Measurements from ENCODE around the gene HLA-F.
A peak's percentile ranks its signal among the peaks of the same experiment; 100 is the strongest.

HLA-F gene

DNA sequence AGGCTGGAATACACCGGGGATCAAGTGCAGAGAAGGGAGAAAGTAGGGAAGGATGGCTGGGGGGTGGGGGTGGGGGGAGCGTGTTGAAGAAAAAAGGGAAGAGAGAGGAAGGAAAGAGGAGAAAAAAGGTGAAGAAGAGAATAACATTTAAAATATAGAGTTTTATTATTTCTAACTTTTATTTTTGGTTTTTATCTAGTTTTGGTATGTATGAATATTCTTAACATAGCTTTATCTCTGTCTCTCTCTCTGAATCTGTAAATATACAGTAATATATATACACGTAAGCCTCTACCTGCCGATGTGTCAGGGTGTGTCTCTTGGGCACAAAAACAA lies 30.0 kb downstream of the HLA-F start:
- no peaks in the 10 kb centered on the region for H3K9me3 ChIP-seq (ENCODE audit: insufficient read depth, low read length, severe bottlenecking)
- H4K20me1 ChIP-seq (ENCODE audit: insufficient read depth, low read length) = no peaks in the 10 kb centered on the region
- no peak for ATAC-seq (ENCODE audit: insufficient read depth, low read depth)
- DNase-seq = no peak
- H3K27ac ChIP-seq (ENCODE audit: low read length) = no peak overlapping the region
- H3K4me3 ChIP-seq (ENCODE audit: low read depth in 1 of 2, low read length in 2 of 2) = peak overlapping the region in 1 of 2 experiments; percentile 65; a peak in 2 of 4 replicates
- H2AFZ ChIP-seq (ENCODE audit: low read depth, low read length) = no peak overlapping the region
- peaks cover 20% of the 10 kb centered on the region for H3K4me1 ChIP-seq (ENCODE audit: insufficient read depth, low read length)
- TF ChIP-seq, protein P1, sequence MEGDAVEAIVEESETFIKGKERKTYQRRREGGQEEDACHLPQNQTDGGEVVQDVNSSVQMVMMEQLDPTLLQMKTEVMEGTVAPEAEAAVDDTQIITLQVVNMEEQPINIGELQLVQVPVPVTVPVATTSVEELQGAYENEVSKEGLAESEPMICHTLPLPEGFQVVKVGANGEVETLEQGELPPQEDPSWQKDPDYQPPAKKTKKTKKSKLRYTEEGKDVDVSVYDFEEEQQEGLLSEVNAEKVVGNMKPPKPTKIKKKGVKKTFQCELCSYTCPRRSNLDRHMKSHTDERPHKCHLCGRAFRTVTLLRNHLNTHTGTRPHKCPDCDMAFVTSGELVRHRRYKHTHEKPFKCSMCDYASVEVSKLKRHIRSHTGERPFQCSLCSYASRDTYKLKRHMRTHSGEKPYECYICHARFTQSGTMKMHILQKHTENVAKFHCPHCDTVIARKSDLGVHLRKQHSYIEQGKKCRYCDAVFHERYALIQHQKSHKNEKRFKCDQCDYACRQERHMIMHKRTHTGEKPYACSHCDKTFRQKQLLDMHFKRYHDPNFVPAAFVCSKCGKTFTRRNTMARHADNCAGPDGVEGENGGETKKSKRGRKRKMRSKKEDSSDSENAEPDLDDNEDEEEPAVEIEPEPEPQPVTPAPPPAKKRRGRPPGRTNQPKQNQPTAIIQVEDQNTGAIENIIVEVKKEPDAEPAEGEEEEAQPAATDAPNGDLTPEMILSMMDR (IDR thresholded peaks at IDR 0.05; ENCODE audit: borderline replicate concordance, extremely low read depth, low read length, poor library complexity, severe bottlenecking) = no peak
- no peak for TF ChIP-seq EZH2 (IDR thresholded peaks at IDR 0.05; ENCODE audit: borderline replicate concordance, low read depth, low read length, severe bottlenecking)
- no peaks in the 10 kb centered on the region for H3K36me3 ChIP-seq (ENCODE audit: insufficient read depth, low read length)
- peak overlapping the region; percentile 74 for H3K4me2 ChIP-seq (ENCODE audit: insufficient read depth, low read length)
- peaks cover 17% of the 10 kb centered on the region for H3K27me3 ChIP-seq (ENCODE audit: insufficient read depth, low read length, poor library complexity)
- H3K79me2 ChIP-seq (ENCODE audit: insufficient read depth, low read length) = no peaks in the 10 kb centered on the region
- peak overlapping the region; percentile 60; the same call in 1 of the 2 replicates for H3K9ac ChIP-seq (ENCODE audit: low read depth, low read length)

DNA sequence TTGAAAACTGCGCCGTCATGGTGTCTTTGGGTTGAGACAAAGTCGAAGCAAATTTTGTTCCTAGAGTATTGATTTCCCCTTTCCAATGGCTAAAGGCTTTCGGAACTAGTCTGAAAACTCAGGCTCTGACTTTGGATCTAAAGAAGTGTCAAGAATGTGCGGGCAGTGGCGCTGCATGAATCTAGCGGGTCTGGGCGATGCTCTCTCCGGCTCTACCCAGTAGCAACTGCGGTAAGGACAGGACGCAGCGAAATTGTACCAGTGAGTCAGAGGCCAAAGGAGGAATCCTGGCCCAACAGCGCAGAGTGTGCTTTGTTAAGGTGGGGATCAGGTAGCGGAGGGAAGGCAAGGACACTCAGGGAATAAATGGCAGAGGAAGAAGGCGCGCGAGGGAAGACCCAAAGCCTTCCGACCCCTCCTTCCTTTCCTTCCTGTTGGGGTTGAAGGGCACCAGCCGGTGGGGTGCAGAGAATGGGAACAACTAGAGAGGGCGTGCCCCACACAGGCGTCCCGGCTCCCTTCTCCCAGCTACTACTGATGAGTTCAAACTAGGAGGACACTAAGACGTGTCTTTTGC lies 32.1 kb downstream of the HLA-F start:
- Histone ChIP-seq H3K79me2 (ENCODE audit: insufficient read depth, low read length) (no peaks in the 10 kb centered on the region), H4K20me1 (ENCODE audit: insufficient read depth, low read length) (no peaks in the 10 kb centered on the region), H3K27ac (ENCODE audit: low read length) (no peak overlapping the region), H2AFZ (ENCODE audit: low read depth, low read length) (no peak overlapping the region), H3K27me3 (ENCODE audit: insufficient read depth, low read length, poor library complexity) (peaks cover 17% of the 10 kb centered on the region), H3K9me3 (ENCODE audit: insufficient read depth, low read length, severe bottlenecking) (no peaks in the 10 kb centered on the region), H3K4me2 (ENCODE audit: insufficient read depth, low read length) (no peak overlapping the region), H3K4me3 (ENCODE audit: low read depth in 1 of 2, low read length in 2 of 2) (no peak overlapping the region), H3K9ac (ENCODE audit: low read depth, low read length) (no peak overlapping the region), H3K36me3 (ENCODE audit: insufficient read depth, low read length) (no peaks in the 10 kb centered on the region), H3K4me1 (ENCODE audit: insufficient read depth, low read length) (peaks cover 20% of the 10 kb centered on the region)
- DNase-seq (no peak), ATAC-seq (ENCODE audit: insufficient read depth, low read depth) (no peak)
- TF ChIP-seq, protein P1 (IDR thresholded peaks at IDR 0.05; ENCODE audit: borderline replicate concordance, extremely low read depth, low read length, poor library complexity, severe bottlenecking) = no peak
- TF ChIP-seq EZH2 (IDR thresholded peaks at IDR 0.05; ENCODE audit: borderline replicate concordance, low read depth, low read length, severe bottlenecking) = no peak

GRCh38 chr6:29757282-29757681 lies 34.0 kb downstream of the HLA-F start:
- Histone ChIP-seq H3K4me1 (ENCODE audit: insufficient read depth, low read length) (peaks cover 16% of the 10 kb centered on the region), H3K79me2 (ENCODE audit: insufficient read depth, low read length) (no peaks in the 10 kb centered on the region), H3K27me3 (ENCODE audit: insufficient read depth, low read length, poor library complexity) (peaks cover 21% of the 10 kb centered on the region), H3K9ac (ENCODE audit: low read depth, low read length) (no peak overlapping the region), H3K36me3 (ENCODE audit: insufficient read depth, low read length) (no peaks in the 10 kb centered on the region), H4K20me1 (ENCODE audit: insufficient read depth, low read length) (no peaks in the 10 kb centered on the region), H3K9me3 (ENCODE audit: insufficient read depth, low read length, severe bottlenecking) (no peaks in the 10 kb centered on the region), H2AFZ (ENCODE audit: low read depth, low read length) (no peak overlapping the region), H3K27ac (ENCODE audit: low read length) (no peak overlapping the region), H3K4me2 (ENCODE audit: insufficient read depth, low read length) (no peak overlapping the region), H3K4me3 (ENCODE audit: low read depth in 1 of 2, low read length in 2 of 2) (no peak overlapping the region)
- no peak for DNase-seq
- no peak for ATAC-seq (ENCODE audit: insufficient read depth, low read depth)
- TF ChIP-seq, protein P1 (IDR thresholded peaks at IDR 0.05; ENCODE audit: borderline replicate concordance, extremely low read depth, low read length, poor library complexity, severe bottlenecking) = no peak
- TF ChIP-seq EZH2 (IDR thresholded peaks at IDR 0.05; ENCODE audit: borderline replicate concordance, low read depth, low read length, severe bottlenecking) = no peak

Measured in DND-41 (cell line).